Type B pancreatic cell (in vitro differentiated cells): ENCODE data around the gene GATA1. TPM values are rescaled to one million over a fixed set of nuclear protein-coding genes. Genes with fewer than 3 reads are reported as not detected.
"Not testable (repeated sequence)": the region's sequence is repeated elsewhere in the genome, so short reads cannot be mapped to it uniquely, and the experiment has no call there.

Experiments
- DNase-seq: peaks from one replicate; pipeline ENCODE4 v3.0.0; 2021; ENCODE audit warnings: mixed read lengths; ENCODE audit not compliant: unreplicated experiment; ENCODE audit errors: extremely low spot score
- H3K27ac Mint-ChIP-seq: 2 replicates; pipeline ENCODE4 v1.8.0; 2021; ENCODE audit warnings: mild to moderate bottlenecking, mixed read lengths
- H3K27me3 Mint-ChIP-seq: 2 replicates; pipeline ENCODE4 v1.8.0; 2021; ENCODE audit warnings: mixed read lengths
- H3K36me3 Mint-ChIP-seq: 2 replicates; pipeline ENCODE4 v1.8.0; 2021; ENCODE audit warnings: mixed read lengths
- H3K4me1 Mint-ChIP-seq: one replicate; pipeline ENCODE4 v1.8.0; 2021; ENCODE audit warnings: mixed read lengths; ENCODE audit not compliant: unreplicated experiment
- H3K4me3 Mint-ChIP-seq: 2 replicates; pipeline ENCODE4 v1.8.0; 2021; ENCODE audit warnings: mild to moderate bottlenecking, mixed read lengths
- H3K9me3 Mint-ChIP-seq: 2 replicates; pipeline ENCODE4 v1.8.0; 2021; ENCODE audit warnings: mixed read lengths
- total RNA-seq: library from RNA; stranded (reverse); gene quantifications from 2 replicates; pipeline ENCODE4 v1.2.1, GENCODE V29; 2021; ENCODE audit warnings: low replicate concordance
- TF ChIP-seq, protein P1 (sequence below): fragments of 200-600 bp; sonication (generic); conservative IDR thresholded peaks from 2 replicates; pipeline ENCODE4 v1.5.0; 2021; ENCODE audit warnings: antibody characterized with exemption, mild to moderate bottlenecking

The GATA1 gene
- total RNA-seq, 1 donor from 2014 or later, result not detected

DNA sequence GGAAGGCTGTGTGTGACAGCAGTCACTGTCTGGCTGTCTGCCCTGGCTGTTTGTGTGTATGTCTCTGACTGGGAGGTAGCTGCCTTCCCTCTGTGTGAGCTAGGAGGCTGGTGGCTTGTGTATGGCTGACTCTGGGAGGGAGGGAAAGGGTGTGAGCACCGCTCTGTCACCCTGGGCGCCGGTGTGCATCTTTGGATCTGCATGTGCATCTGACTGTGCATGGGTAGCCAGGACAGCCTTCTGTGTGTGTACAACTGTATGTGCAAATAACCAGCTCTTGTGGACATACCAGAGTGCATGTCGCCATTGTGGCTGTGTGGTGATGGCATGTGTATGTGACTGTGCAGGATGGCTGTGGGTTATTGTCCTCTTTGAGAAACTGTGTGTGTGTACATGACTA is 32.5 kb downstream of the GATA1 start:
- no peak for DNase-seq
- TF ChIP-seq, protein P1, sequence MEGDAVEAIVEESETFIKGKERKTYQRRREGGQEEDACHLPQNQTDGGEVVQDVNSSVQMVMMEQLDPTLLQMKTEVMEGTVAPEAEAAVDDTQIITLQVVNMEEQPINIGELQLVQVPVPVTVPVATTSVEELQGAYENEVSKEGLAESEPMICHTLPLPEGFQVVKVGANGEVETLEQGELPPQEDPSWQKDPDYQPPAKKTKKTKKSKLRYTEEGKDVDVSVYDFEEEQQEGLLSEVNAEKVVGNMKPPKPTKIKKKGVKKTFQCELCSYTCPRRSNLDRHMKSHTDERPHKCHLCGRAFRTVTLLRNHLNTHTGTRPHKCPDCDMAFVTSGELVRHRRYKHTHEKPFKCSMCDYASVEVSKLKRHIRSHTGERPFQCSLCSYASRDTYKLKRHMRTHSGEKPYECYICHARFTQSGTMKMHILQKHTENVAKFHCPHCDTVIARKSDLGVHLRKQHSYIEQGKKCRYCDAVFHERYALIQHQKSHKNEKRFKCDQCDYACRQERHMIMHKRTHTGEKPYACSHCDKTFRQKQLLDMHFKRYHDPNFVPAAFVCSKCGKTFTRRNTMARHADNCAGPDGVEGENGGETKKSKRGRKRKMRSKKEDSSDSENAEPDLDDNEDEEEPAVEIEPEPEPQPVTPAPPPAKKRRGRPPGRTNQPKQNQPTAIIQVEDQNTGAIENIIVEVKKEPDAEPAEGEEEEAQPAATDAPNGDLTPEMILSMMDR, result no peak
- no peak overlapping the region for H3K4me3 Mint-ChIP-seq
- H3K27ac Mint-ChIP-seq, result no peak overlapping the region
- no peaks in the 10 kb centered on the region for H3K9me3 Mint-ChIP-seq
- peaks cover 3% of the 10 kb centered on the region for H3K36me3 Mint-ChIP-seq
- no peaks in the 10 kb centered on the region for H3K4me1 Mint-ChIP-seq
- H3K27me3 Mint-ChIP-seq, result no peaks in the 10 kb centered on the region

DNA sequence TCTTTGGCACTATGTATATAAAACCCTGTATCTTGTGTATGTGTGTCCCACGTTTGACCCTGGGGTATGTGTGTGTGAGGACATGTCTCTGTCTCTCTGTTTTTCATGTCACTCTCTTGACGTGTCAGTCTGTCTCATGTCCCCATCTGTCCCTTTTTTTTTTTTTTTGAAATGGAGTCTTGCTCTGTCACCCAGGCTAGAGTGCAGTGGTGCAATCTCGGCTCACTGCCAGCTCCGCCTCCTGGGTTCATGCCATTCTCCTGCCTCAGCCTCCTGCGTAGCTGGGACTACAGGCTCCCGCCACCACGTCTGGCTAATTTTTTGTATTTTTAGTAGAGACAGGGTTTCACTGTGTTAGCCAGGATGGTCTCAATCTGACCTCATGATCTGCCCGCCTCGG is 33.0 kb downstream of the GATA1 start:
- H3K36me3 Mint-ChIP-seq, H3K27me3 Mint-ChIP-seq, DNase-seq, H3K4me3 Mint-ChIP-seq, H3K4me1 Mint-ChIP-seq, H3K27ac Mint-ChIP-seq, H3K9me3 Mint-ChIP-seq: not testable (repeated sequence)

DNA sequence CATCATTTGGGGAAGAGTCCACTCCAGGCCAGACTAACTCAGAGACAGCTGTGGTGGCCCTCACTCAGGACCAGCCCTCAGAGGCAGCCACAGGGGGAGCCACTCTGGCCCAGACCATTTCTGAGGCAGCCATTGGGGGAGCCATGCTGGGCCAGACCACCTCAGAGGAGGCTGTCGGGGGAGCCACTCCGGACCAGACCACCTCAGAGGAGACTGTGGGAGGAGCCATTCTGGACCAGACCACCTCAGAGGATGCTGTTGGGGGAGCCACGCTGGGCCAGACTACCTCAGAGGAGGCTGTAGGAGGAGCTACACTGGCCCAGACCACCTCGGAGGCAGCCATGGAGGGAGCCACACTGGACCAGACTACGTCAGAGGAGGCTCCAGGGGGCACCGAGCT is 36.7 kb downstream of the GATA1 start:
- Mint-ChIP-seq H3K4me3 (no peak overlapping the region), H3K27ac (no peak overlapping the region), H3K36me3 (peaks cover 17% of the 10 kb centered on the region), H3K27me3 (peaks cover 4% of the 10 kb centered on the region), H3K9me3 (no peaks in the 10 kb centered on the region), H3K4me1 (no peaks in the 10 kb centered on the region)
- TF ChIP-seq, protein P1, result no peak
- no peak for DNase-seq

DNA sequence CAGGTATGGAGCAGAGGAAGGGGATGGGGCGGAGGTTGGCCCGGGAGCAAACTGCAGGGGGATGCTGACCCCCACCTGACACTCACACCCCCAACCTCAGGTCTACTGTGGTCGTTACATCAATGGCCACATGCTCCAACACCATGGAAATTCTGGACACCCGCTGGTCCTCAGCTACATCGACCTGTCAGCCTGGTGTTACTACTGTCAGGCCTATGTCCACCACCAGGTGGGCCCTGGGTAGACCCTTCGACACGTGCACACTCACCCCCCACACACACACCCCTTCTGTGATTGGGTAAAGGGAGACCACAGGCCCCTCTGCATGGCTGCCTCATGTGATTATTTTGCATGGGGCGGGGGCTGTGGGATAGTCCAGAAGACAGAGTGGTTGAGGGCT is 37.7 kb downstream of the GATA1 start:
- TF ChIP-seq, protein P1, result no peak
- peaks cover 9% of the 10 kb centered on the region for H3K27me3 Mint-ChIP-seq
- H3K36me3 Mint-ChIP-seq, result peaks cover 17% of the 10 kb centered on the region
- H3K4me1 Mint-ChIP-seq, result no peaks in the 10 kb centered on the region
- H3K27ac Mint-ChIP-seq, result no peak overlapping the region
- H3K4me3 Mint-ChIP-seq, result no peak overlapping the region
- H3K9me3 Mint-ChIP-seq, result no peaks in the 10 kb centered on the region
- DNase-seq, result no peak

DNA sequence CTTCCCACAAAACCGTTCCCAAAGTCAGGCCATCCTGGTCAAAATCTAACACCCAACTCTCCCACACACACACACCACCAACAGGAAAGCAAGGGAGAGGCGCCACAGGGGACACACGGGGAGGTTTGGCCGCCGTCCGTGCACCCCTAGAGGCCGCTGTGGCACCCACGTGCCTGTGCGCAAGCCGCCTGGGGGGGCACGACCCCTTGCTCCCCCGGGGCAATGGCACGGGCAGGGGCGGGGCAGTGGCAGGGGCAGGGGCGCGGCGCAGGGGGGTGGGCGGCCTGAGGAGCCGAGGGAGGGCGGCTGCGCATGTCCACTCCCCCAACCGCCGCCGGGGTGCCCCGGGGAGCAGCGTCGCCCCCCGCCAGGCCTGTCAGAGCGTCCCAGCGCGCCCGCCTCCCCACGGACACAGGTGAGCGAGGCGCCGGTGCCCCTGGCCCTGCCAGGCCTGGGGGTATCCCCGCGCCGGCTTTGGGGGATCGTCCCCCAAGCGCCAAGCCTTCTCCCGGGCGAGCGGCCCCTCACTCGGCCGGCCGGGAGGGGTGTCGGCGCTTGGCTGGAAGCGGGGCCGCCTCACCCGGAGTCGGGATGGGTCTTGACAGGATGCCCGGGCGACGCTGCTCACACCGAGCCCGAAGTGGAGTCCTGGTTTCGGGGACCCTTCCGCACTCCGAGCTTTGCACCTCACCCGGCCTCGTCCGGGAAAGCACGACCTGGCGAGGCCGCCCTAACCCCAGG is 39.9 kb downstream of the GATA1 start, which contains the start of gene ERAS:
ERAS (plus strand) TSS at position 379 of the 741 bp plus-strand sequence. CDS start 2,611 bp downstream, outside the sequence.
- H3K9me3 Mint-ChIP-seq, result no peaks in the 10 kb centered on the region
- TF ChIP-seq, protein P1, result no peak
- no peaks in the 10 kb centered on the region for H3K4me1 Mint-ChIP-seq
- H3K27me3 Mint-ChIP-seq, result peaks cover 22% of the 10 kb centered on the region
- peaks cover 17% of the 10 kb centered on the region for H3K36me3 Mint-ChIP-seq
- no peak within 1 kb of the TSS for H3K27ac Mint-ChIP-seq
- DNase-seq, result no peak
- H3K4me3 Mint-ChIP-seq, result no peak within 1 kb of the TSS

DNA sequence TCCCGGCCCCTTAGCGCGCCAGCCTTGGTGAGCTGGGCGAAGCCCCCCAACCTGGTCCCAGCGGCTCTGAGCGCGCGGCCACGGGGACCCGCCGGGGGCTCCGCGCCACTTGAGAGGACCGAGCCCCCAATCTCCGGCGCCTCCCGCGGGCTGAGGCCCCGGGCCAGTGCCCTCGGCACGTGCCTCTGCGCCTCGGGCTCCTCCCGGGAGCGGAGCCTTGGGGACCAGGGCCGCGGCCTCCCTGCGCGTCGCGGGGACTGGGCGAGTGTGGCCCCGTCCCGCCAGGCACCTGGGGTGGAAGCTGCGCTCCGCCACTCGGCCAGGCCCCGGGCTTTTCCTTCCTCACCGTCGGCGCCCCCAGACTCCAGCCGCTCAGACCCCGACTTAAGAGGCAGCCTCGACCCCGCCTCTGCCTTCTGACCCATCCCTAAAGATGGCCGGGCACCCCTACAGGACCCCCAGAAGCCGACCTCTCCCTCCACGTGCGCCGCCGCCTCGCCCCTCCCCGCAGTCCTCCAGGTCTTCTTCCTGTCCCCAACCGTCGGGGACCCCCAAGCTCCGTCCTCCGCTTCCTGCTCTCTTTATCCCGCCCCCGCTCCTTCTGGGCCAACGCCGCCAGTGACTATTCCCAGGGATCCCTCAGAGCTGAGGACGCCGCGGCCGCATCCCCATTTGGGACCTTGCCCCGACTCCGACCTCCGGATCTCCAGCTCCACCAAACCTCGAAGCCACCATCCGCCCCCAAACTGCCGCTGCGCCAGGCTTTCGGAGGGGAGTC is 40.7 kb downstream of the GATA1 start:
- Mint-ChIP-seq H3K27me3 (peaks cover 22% of the 10 kb centered on the region), H3K4me3 (no peak overlapping the region), H3K9me3 (no peaks in the 10 kb centered on the region), H3K4me1 (no peaks in the 10 kb centered on the region), H3K27ac (no peak overlapping the region), H3K36me3 (peaks cover 14% of the 10 kb centered on the region)
- TF ChIP-seq, protein P1, result no peak
- DNase-seq, result no peak
